ENCODE results near the gene AQP7.
A peak's percentile ranks its signal among the peaks of the same experiment; 100 is the strongest.
"Not testable (repeated sequence)": the region's sequence is repeated elsewhere in the genome, so short reads cannot be mapped to it uniquely, and the experiment has no call there.

The AQP7 gene

DNA sequence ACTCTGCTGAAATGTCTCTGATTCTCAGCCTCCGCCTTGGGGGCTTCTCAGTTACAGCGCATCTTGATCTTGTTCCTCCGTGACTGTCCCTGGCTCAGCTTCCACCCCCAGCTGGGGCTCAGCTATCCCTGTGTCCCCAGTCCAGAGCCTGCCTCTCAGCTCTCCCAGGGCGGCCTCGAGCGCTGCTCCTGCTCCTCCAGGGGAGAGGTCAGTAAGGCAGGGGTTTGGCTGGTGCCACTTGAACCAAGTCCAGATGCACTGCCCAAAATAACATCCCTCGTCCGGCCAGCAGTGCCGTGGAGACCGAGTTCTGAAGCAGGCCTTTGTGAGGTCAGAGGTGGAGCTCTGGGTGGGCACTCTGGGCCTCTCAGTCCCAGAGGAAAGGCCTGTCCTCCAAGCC, at the start of gene AQP7:
TSS of gene AQP7 (minus strand) at position 198 of the 400 bp plus-strand sequence. CDS start 1,306 bp downstream, outside the sequence.
- not testable (repeated sequence) for DNase-seq (ENCODE audit: low spot score)

- no peak for DNase-seq (ENCODE audit: low spot score)
These were observed 48.3 kb upstream of the AQP7 start for GRCh38 chr9:33450621-33451146.

GRCh38 chr9:33449715-33450114, 47.3 kb upstream of the AQP7 start:
- no peak for DNase-seq (ENCODE audit: low spot score)

DNA sequence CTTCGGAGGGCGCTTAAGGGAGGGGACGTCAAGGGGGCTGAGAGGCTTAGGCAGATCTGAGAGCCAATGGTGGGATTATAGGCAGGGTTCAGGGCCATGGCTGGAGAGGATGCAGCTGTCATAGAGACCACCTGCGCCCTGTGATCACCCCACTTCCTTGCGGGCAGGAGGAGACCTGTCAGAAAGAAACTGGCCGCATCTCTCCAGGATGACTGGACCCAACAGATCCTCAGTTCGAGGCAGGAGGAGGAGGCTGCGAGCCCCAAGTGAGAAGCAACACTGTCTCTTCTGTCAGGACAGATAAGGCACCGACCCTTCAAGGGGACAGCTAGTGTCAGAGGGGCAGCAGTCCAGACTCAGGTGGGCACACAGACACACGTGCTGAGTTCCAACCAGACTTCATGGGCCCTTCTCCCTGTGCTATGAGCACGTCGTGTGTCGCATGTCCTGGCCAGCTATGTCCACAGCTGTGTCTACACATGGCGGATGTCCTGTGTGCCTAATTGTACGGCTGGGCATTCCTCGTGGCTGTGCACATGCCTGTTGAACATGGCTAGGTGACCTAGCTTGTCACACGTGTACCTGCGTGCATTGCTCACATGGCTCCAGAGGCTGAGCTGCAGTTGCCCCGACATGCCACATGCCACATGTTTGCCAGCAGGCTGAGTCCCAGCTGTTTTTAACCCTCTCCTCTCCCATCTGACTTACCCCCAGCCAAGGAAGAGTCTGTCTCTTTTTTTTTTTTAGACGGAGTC, 45.6 kb upstream of the AQP7 start:
- no peak for DNase-seq (ENCODE audit: low spot score)

DNA sequence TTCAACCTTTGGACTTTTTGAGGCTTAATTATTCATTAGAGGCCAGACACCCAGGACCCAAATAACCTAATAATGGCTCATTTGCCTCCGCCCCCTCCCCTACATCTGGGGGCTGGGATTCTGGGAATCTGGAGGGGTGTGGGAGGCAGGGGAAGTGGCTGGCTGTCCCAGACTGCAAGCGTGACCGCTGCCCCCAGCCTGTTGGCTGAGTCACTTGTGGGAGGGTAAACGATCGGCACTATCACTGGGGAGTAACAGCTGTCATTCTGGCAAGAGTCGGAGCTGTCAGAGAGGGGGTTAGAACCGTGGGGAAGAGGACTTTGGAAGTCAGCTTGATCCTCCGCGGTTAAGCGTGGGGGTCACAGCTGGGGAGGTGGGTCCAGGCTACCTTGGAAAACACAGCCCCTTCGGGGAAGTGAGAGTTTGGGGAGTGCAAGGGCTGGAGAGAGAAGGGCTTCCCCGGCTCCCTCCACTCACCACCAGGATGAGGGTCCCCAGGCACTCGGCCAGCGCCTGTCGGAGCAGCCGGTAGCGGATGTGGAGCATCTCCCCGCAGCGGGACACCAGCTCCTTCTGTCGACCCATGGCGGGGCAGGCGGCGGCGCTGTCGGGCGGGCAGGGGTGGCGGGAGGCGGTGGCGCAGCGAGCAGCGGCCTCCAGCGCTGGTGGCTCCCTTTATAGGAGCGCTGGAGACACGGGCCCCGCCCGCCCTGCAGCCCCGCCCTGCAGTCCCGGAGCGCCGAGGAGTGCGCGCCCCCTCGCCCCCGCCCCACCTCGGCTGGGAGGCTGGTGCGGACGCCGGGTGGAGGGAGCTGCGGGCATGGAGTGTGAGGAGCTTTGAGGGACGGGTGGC, 44.8 kb upstream of the AQP7 start, which contains the start of gene AQP3:
TSS of gene AQP3 (minus strand) at position 648 of the 853 bp plus-strand sequence. CDS start at position 585, 63 bp downstream.
- DNase-seq (ENCODE audit: low spot score) = peak; percentile 77

DNA sequence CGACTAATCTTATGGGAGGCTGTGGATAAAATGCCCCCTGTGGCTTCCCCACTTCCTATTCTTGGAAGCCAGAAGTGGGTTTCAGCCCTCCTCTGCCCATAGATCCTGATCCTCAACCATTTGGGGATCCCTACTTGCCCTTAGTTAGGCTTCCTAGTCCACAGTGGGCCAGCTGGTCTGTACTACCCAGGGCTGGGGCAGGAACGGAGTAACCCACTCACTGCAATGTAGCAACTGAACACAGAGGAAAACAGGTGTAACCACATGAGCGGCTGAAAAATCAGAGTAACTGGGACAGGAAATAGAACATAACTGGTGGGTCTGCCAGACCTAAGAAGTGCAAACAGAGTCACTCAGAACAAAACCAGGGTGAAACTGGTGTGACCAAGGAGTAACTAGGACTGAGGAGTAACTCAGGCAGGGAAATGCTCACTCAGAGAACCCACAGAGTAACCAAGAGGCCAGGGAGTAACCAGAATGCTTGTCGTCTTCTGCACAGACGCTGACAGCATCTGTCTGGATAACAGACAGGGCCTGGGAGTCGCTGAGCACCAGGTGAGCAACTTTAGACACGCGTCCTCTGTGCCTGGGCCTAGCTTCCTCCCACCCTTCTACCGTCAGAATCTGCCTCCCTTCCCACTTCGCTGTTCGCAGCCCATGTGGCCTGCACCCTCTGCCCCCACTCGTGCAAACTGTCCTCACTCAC, 44.0 kb upstream of the AQP7 start:
- peak; percentile 78 for DNase-seq (ENCODE audit: low spot score)

DNA sequence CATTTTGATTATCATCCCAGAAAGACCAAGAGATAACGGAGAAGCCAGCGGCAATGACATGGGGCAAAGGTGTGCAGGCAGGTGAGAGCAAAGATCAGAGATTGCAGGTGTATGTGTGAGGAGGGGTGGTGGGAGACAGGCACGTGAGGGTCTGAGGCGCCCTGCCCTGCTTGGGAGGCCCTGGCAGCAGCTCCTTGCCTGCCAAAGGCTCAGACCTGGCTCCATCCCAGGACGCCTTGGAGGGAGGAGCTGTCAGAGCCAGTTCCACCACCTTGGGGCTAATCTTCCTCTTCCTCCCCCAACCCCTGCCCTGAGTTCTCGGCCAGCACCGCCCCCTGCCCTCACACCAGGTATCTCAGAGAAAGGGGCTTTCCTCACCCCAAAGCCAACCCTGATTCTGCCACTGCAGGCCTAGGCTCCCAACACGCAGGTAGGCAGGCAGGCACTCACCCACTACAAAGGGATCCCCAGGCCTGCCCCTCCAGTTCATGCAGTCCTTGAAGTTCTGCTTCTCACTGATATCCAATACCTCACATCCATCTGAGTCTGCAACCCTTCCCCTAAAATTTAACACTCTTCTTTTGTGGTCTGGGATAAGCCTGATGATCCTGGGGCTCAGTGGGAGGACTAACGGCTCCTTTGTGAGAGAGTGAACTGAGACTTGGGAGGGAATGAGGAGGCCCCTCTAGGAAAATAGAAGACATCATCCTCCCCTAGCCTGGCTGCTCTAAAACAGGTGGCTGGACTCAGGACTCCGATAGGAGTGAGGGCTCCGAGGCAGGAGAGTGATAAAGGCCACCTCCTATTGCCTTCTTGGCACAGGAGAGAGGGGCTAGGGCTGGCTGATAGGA, 43.2 kb upstream of the AQP7 start:
- peak; percentile 27 for DNase-seq (ENCODE audit: low spot score)

DNA sequence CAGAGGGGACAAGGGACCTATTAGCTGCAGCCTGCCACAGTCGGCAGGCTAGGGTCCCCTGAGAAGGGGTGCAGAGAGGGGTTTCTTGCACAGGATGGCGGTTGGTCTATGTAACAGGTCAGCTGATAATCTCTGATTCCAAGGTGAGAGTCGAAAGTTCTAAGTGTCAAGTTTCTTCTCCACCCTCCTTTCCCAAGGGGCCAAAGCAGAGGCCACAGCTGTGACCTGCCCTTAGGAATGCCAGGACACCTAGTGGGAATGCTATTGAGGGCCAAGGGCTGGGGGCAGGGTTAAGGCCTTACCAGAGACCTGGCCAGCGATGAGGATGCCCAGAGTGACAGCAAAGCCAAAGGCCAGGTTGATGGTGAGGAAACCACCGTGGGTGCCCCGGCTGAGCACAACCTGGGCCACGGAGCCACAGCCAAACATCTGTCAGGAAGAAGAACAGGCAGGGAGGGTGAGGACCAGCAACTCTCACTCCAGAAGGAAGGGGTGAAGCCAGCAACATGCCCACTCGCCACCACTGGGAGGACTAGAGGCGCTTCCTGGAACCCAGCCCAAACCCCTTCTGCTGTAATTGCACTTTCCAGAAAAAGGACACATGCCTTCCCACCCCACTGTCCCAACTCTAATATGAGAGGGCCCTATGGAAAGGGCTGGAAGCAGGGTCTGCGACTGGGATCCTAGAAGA, 41.2 kb upstream of the AQP7 start:
- DNase-seq (ENCODE audit: low spot score) = no peak

DNA sequence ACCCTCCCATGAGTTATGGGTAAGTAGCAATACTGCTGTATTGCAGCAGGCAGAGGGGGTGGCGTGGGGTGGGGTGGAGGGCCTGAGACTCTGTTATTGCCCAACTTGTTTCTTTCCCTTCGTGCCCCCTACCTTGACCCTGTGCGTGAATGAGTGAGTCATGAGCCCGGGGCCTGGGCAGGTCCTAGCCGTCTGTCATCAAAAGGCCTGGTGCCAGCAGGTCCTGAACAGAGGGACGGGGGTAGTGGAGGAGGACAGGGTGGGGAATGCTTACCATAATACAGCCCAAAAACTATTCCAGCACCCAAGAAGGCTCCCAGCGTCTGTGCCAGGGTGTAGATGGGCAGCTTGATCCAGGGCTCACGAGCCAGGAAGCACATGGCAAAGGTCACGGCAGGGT, 40.7 kb upstream of the AQP7 start:
- DNase-seq (ENCODE audit: low spot score) = no peak

DNA sequence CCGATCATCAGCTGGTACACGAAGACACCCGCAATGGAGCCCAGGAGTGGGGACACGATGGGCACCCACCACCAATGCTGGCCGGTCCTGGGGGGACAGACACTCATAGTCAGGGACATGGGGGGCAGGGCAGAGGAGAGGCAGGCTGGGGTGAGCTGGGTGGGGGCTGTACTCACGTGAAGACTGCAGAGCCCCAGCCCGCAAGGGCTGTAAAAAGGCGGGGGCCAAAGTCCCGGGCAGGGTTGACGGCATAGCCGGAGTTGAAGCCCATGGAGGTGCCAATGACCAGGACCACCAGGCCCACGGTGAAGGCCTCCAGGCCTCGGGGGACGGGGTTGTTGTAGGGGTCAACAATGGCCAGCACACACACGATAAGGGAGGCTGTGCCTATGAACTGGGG, 39.8 kb upstream of the AQP7 start:
- no peak for DNase-seq (ENCODE audit: low spot score)

DNA sequence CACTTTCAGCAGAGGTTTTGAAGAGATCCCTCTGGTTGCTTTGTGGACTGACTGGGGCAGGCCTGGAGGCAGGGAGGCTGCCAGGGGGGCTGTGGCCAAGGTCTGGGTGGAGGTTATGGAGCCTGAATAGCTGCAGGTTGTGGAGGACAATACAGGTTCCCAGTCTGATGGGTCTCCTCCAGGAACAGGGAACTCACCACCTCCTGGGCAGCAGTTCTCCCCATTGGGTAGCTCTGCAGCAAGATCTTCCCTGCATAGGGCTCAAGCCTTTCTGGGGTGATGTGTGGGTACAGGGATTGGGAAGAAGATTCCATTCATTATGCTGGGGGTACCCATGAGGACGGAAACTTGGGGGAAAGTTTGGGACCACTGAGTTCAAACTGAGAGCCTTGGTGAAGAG, 38.2 kb upstream of the AQP7 start:
- no peak for DNase-seq (ENCODE audit: low spot score)

DNA sequence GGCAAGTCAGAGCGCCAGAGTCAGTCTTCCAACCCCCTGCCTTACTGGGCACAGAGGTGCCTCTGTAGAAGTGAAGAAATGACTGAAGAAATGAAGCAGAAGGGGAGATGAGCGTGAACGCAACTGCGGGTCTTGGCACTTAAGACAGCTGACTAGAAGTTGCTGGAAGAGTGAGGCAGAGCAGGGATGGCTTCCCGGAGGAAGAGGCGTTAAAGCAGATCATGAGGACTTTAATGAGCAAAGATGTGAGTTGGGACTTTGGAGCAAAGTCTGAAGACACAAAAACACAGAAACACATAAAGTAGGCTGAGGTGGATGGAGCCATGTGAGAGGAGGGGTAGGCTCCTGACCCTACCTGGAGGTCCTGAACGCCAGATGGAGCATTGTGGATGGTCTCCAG, 37.8 kb upstream of the AQP7 start:
- no peak for DNase-seq (ENCODE audit: low spot score)

GRCh38 chr9:33439731-33440130, 37.4 kb upstream of the AQP7 start:
- no peak for DNase-seq (ENCODE audit: low spot score)

DNA sequence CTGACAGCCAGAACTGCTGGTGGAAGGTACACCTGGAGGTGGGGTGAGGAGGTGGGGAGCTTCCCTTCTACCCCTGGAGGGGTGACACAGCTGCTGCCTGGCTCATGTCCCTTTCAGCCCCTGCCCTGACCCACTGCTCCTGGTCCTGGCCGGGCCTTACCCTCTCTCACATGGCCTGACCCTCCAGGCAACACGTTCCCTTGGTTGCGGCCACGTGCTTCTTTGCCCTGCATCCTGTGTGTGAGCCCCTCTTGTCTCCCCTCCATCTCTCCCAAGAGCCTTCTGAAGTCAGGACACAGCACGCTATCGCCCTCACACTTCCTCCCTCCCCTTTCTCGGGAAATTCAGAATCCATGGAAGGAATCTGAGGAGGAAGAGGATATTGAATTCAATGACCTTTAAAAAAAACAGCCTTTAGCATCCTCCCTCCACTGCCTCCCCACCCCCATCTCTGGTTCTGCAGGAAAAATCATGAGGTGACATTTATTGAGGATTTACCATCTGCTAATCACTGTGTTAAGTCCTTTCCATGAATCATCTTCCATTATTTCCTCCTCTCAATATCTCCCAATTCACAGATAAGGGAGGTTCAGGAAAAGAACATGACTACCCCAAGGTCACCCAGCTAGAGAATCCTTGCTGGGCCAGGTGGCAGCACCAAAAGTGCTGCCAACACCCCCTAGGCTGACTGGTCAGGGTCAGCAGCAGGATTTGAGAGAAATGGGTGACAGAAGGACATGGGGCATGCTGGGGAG, 36.7 kb upstream of the AQP7 start:
- DNase-seq (ENCODE audit: low spot score) = no peak

- no peak for DNase-seq (ENCODE audit: low spot score)
These were observed 35.5 kb upstream of the AQP7 start for GRCh38 chr9:33437898-33438297.

DNA sequence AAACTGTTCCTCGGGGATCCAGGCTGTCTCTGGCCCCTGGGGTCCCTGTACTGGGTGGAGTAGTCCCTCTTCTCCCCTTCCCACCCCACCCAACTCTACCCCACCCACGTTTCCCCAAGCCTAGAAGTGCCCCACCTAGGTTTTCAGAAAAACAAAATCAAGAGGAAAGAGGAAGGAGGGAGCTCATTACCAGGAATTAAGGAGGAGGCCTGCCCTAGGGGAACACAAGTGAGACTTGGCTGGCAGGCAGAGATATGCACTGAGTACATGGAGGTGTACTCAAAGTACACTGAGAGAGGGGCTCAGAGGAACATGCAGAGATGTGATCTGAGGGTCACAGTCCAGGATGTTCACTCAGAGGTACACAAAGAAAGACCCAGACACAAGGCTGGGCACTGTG, 34.8 kb upstream of the AQP7 start:
- DNase-seq (ENCODE audit: low spot score) = no peak

DNA sequence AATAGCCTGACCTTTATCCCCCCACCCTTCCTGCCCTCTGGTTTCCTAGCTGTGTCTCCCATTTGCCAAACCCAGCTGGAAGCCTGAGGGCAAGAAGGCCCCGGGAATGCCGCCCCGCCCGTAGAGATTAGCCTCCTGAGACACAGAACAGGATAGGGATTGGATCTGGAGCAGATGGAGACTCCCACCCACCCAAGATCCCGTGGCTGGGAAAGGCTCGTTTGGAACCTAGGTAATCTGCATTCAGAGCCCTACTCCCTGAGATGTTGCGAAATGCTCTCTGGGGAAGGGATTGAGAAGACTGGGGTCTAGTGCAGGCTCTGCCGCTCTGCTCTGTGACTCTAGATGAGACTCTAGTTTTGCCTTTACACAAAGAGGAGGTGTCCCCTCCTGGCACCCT, 34.1 kb upstream of the AQP7 start:
- no peak for DNase-seq (ENCODE audit: low spot score)

DNA sequence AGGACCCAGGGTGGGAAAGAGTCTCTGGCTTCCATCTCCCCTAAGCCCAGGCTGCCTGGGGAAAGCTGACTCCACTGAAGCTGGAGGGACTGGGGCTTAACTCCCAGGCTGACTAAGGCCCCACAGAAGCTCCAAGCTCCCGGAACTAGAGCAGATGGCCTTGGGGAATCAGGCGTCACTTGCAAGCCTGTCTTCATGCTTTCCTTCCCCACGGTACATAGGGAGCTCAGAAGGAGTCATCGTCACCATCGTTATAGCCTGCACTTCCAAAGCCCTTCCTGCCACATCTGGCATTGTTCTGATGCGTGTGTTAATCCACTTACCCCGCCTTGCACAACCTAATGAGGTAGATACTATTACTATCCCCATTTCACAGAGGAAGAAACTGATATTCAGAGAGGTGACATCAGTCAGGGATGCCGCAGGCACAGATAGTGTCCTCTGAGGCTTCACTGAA, 33.5 kb upstream of the AQP7 start:
- DNase-seq (ENCODE audit: low spot score) = no peak

- no peak for DNase-seq (ENCODE audit: low spot score)
These were observed 32.1 kb upstream of the AQP7 start for GRCh38 chr9:33434317-33435105.
